Activated CD8-positive, alpha-beta memory T cell treated with anti-CD3 and anti-CD28 coated beads for 1 hour (primary cell): ENCODE results near the gene LMNTD1.
A peak's percentile ranks its signal among the peaks of the same experiment; 100 is the strongest.
"Not testable (repeated sequence)": the region's sequence is repeated elsewhere in the genome, so short reads cannot be mapped to it uniquely, and the experiment has no call there.

Source experiments
- DNase-seq, 2 donors: peaks; one replicate each; pipeline ENCODE4 v3.0.0-alpha.2; 2020; ENCODE audit warnings: low read depth in 1 of 2; ENCODE audit errors: extremely low read depth in 1 of 2

LMNTD1 gene, protein sequence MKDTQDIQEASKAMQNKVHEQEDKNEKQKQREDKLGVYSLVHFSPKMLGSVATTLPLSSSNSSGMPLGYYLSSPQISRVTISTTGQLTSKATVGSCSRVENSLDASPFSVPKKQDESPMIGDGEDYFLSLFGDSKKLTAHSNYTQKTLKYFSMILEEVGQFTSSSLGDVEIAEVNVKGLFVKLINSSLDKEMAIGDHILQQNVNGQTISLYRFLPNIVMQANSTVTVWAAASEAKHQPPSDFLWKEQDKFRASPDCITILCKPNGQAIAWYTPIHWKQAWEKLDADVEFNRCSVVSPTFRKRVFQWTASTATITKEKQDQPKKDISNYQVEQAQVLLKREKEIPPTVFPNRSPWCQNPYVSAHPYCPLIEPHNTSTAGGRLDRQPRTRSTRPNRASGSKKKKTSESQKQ

DNA sequence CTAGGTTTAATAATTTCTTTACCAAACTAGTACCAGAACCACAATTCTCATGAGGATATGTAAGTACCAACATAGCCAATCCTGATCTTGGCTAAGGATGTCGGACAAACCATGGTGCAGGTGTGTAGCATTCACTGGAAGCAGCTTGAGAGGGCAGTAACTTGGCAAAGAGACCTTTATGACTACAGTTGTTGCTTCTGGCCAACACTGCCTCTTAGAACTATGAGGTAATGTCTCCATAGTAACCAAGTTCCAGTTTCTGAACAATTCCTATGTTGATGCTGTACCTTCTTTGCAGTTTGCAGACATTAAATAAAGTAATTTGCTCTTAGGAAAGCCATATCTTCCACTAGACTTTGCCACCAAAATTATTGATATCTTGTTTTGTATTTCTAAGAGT is at the start of gene LMNTD1:
TSS of gene LMNTD1 (minus strand) at position 186 of the 400 bp plus-strand sequence. CDS start 324 bp downstream, outside the sequence.
- no peak for DNase-seq

DNA sequence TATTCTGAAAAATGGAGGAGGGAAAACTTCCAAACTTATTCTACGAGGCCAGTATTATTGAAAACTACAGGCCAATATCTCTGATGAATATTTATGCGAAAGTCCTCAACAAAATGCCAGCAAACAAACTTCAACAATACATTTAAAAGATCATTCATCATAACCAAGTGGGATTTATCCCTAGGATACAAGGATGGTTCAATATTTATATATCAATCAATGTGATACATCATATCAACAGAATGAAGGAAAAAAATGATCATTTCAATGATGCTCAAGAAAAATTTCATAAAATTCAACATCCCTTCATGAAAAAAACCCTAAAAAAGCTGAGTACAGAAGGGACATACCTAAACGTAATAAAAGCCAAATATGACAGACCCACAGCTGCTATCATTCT is 45.9 kb upstream of the LMNTD1 start:
- DNase-seq = no peak

DNA sequence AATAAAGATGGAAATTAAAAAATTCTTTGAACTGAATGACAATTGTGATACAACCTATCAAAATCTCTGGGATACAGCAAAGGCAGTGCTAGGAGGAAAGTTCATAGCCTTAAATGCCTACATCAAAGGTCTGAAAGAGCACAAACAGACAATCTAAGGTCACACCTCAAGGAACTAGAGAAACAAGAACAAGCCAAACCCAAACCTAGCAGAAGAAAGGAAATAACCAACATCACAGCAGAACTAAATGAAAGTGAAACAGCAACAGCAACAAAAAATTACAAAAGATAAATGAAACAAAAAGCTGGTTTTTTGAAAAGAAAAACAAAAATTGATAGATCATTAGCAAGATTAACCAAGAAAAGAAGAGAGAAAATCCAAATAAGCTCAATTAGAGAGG is 42.4 kb upstream of the LMNTD1 start:
- not testable (repeated sequence) for DNase-seq

DNA sequence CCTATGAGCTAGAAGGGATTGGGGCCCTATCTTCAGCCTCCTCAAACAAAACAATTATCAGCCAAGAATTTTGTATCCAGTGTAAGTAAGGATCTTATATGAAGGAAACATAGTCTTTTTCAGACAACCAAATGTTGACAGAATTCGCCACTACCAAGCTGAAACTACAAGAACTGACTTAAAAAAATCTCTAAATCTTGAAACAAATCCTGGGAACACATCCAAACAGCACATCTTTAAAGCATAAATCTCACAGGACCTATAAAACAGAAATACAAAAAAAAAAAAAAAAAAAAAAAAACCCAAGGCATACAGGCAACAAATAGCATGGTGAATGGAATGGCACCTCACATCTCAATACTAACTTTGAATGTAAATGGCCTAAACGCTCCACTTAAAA is 41.3 kb upstream of the LMNTD1 start:
- DNase-seq = no peak

DNA sequence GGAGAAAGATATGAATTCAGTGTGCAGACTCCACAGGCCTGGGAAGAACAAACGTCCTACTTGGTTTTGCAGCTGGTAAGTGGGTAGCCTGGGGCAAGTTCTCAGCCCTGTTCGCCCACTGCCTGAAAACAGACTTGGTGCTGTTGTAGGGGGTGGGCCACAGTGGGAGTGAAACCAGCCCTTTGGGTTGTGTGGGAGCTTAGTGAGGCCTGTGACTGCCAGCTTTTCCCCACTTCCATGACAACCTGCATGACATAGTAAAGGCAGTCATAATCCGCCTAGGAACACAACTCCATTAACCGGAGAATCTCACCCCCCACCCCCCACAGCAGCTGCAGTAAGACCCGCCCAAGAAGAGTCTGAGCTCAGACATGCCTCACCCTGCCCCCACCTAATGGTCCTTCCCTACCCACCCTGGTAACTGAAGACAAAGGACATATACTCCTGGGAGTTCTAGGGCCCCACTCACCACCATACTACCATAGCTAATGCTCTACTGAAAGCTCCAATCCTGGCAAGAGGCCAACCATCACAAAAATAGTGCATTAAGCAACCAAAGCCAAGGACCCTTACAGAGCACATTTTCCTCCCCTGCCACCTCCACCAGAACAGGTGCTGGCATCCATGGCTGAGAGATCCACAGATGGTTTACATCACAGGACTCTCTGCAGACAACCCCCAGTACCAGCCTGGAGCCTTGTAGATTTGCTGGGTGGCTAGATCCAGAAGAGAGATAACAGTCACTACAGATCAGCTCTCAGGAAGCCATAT is 39.8 kb upstream of the LMNTD1 start:
- DNase-seq = no peak

DNA sequence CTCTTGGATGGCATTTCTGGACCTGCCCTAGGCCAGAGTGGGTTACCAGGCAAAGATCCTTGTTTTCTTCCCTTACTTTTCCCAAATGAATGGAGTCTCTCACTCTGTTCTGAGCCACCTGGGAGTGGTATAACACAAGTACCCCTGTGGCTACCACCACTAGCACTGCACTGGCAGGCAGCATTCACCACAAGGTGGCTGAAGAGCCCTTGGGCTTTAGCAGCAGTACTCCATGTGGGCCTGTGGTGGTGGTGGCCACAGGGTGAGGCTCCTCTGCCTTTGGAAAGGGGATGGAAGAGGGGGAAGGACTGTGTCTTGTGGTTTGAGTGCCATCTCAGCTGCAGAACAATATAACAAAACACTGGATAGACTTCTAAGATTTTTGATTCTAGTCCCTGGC is 38.1 kb upstream of the LMNTD1 start:
- DNase-seq = no peak

DNA sequence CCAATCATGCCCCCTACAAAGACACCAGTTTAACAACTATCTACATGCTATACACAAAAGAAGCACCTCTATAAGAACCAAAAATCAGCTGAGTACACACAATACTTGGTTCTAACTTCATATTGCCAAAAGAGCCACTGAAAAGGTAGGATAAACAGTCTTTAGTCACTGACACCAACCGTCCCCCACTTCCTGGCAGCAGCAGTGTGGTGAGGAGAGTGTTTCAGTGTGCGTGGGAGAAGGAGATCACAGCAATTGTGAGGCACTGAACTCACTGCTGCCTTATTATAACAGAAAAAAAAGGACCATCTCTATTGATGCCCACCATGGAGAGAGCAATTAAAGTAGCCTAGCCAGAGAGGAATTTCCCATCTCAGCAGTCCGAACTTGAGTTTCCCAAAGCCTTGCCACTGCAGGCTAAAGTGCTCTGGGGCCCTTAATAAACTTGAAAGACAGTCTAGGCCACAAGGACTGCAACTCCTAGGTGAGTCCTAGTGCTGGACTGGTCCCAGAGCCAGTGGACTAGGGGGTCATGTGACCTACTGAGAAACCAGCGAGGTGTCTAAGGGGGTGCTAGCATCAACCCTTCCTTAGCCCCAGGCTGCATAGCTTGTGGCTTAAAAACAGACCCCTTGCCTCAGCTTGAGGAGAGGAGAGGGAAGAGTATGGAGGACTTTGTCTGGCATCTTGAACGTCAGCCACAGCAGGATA is 37.1 kb upstream of the LMNTD1 start:
- DNase-seq = peak in 1 of 2 donors; percentile 3

DNA sequence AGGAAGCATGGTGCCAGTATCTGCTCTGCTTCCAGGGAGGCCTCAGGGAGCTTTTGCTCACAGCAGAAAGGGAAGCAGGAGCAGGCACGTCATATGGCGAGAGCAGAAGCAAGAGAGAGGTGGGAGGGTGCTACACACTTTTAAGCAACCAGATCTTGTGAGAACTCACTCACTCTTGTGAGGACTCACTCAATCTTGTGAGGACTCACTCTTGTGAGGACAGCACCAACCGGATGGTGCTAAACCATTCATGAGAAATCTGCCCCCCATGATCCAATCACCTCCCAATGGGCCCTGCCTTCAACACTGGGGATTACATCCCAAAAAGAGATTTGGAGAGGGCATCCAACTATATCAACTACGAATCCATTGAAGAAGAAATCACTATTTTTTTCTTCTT is 34.3 kb upstream of the LMNTD1 start:
- DNase-seq = no peak

DNA sequence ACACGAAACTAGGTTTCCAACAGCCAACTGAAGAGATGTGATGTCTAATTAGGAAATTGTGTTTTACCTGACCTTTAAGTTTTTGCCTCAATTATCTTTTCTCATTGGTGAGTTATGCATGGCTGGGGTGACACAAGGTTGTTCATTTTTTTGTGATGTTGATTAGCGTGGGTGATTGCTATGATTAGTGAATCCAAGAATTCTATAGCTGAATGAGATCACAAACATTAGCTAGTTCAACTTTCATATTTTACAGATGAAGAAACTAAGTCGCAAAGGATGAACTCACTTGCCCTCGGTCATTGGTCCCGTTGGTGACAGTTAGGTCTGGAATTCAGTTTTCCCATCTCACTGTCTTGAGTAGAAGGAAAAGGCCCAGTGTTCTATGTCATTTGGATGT is 32.6 kb upstream of the LMNTD1 start:
- no peak for DNase-seq

DNA sequence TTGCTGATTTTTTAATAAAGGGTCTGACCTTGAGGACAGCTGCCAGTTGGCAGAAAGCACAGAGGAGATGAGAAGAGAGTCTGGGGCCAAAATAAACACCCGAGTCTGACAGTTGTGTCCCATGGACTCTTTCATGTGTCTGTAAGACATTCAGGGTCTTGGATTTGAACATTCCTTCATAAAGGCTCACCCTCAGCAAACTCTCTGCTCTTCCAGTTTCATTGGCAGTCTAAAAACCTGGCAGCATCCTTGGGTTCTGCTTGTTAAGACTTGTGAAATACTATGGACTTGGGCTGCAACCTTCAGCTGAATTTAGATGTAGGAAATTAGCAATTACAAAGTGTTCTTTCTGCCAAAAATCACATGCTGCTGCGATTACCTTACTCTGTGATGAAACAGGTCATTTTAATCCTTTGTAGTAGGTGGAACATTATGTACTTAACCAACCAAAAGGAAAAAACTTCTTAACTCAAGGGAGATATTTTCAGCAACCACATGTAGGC is 32.0 kb upstream of the LMNTD1 start:
- no peak for DNase-seq

DNA sequence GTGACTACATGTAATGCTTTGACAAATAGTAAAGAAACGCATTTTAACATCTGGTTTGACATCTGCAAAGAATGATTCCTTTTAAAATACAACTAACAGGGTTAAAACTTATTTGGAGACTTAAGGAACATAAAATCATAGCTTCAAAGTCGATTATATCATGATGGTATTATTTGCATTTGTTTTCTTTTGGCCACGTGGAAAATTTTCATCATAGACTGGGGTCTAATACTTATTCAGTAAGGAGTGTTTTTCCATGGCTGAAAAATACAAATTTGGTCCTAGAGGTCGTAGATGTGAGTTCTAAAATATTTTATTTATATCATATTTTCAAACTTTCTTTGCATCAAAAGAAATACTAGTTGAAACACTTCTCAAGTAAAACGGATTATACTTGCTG is 31.5 kb upstream of the LMNTD1 start:
- DNase-seq = no peak

DNA sequence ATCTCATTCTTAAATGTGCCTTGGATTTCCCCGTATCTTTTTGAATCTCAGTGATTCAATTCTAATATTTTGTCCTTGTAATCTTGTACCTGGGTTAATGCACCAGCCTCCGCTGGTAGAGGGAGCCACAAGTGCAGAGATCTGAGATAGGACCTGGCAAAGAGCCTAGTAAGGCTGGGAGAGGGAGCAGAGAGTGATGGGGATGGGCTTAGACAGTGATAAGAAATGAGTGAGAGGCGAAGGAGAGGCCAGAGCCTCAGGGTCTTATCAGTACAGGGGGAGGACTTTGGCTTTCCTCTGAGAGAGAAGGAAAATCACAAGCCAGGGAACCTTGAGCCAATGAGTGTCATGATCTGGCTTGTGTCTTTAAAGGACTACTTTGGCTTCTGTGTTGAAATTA is 30.5 kb upstream of the LMNTD1 start:
- DNase-seq = no peak

DNA sequence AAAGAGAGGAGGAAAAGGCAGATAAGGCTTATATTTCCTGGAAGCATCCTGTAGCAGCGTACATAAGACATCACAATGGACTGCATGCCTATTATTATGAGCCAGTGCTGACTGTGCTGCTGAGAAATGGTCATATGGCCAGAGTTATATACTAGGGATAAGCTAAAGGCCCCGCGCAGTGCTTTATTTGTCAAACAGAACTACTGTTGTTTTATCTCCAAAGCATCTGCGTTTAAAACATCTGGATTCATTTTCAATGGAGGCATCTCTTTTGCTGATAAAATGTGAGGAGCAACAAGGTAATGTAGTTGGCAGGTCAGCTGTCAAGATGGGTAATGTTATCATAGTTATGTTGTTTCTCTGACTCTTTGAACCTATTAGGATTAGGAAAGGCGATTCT is 28.0 kb upstream of the LMNTD1 start:
- no peak for DNase-seq

DNA sequence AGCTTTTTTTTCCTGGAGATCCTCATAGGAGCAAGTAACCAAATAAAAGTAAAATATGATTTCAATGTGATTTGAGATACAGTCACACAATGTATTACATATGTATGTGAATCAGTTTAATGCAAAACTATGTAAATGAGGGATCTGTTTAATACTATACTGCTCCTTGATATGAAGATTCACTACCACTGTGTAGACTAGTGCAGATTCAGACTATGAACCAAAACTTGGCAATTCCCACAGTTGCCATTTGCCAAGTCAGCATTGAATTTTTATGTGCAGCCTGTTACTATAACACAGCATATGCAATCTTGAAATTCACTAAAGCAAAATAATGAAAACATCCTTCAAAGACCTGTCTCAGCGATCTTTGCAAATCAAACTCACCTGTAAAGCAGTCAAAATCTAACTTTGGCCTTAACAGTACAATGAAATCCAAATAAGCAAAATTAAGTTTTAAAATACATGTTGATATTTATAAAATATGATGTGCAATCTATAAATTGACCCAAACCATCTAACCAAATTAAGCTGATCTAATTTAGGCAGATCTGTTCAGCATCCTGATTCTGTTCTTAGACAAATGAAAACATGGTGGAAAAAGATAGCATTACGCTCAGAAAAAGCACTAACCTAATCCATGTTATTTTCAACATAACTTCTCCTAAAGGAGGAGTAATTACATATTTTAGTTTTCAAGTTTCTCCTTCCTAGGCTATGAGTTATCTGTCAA is 25.5 kb upstream of the LMNTD1 start:
- DNase-seq = no peak

DNA sequence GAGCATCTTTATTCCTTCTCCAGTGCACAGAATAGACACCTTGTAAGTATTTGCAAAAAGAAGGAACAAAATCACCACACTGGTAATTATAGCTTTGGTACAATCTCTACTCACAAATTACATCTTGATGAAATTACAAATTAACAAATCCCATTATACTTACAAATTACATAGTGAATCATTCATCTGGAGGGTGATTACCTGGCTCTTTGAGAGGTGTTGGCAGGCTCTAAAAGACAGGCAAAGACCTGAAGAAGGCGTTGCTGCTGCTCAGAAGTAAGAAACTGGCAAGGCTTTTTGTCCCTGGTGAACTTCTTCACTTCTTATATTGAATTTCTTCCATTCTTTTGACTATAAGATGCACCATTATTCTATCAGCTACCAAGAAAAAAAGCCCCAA is 21.7 kb upstream of the LMNTD1 start:
- DNase-seq = no peak

DNA sequence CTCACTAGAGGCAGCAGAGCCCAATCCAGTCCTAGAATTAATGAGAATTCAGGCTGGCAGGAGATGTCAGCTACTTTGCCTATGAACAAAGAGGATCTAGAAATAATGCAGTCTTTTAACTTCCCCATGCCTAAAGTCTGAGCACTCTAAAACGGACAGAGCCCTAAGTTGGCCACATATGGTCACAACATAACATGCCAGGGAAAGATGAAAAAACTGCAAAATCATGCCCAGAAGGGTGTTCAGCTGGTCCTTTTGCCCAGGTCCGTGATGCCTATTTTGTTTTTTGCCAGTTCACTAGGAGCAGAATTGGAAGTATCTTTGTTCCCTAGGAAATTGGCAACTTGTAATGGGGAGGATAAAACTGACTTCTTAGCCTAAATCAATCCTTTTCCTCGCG is 20.3 kb upstream of the LMNTD1 start:
- DNase-seq = no peak

DNA sequence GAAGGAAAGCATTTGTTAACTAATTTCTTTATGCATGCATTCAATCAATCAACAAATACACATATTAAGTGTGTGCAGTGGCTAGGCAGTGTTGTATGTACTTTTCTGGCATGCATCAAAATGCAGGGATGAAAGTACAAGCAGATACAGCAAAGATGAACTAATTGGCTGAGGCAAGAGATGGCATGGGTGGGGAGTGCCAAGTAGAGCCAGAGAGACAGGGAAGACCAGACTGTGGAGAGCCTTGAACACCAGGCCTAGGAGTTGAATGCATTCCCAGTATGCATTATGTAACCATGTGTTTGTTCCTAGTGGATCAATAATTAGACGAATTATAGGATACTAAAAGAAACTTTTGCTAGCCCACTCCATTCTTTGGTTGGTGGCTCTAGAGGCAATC is 17.3 kb upstream of the LMNTD1 start:
- no peak for DNase-seq

DNA sequence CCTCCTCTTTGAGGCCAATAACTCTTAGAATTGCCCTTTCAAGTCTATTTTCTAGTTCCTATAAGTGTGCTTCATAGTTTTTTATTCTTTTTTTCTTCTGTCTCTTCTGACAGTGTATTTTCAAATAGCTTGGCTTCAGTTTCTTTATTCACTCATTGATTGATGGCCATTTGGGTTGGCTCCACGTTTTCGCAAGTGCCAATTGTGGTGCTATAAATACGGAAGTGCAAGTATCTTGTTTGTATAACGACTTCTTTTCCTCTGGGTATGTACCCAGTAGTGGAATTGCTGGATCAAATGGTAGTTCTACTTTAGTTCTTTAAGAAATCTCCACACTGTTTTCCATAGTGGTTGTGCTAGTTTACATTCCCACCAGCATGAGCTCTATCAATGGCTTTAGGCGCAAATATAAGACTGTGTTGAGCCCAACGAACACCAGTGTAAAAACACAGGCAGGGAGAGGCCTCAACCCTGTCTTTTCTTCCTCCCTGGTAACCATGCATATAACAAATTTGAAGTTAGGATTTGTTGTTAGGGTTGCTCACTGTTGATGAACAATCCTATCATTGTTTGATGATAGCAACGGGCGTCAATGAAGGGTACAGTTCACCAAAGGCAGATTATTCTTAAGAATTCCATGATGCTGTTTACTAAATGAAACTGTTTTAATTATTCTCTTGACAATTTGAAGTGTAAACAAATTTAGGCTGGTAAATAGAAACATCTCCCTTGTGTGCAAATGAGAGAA is 13.3 kb upstream of the LMNTD1 start:
- DNase-seq = no peak

DNA sequence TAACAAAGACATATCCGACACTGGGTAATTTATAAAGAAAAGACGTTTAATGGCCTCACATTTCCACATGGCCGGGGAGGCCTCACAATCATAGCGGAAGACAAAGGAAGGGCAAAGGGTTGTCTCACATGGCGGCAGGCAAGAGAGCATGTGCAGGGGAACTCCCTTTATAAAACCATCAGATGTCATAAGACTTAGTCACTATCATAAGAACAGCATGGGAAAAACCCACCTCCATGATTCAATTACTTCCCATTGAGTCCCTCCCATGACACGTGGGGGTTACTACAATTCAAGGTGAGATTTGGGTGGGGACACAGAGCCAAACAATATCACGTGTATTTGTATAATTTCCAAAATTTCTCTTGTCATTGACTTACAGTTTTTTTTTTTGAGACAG is 5.5 kb upstream of the LMNTD1 start:
- DNase-seq = no peak

DNA sequence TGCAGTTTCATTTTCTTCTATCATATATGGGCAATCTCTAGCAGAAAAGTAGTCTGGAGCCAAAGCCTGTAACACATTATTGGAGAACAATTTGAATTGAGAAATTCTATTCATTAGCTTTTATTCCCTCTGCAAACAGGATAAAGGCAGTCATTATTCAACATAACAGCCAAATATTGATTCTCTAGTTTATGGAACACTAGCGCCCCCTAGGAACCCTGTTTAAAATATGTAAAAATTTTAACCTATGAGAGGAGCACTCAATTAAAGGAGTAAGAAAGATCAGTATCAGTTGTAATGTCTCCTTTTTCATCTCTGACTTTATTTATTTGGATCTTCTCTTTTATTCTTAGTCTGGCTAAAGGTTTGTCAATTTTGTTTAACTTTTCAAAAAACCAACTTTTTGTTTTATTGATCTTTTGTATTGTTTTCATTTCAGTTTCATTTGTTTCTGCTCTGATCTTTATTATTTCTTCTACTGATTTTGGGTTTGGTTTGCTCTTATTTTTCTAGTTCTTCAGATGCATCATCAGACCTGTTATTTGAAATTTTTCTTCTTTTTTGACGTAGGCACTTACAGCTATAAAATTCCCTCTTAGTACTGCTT is 4.8 kb upstream of the LMNTD1 start:
- no peak for DNase-seq
